Amniotic epithelial cell (primary cell): ENCODE results near the gene TSHZ2.

Experiments
- DNase-seq: peaks from one replicate; pipeline ENCODE4 v3.0.0-alpha.2; 2010; ENCODE audit warnings: low read depth

TSHZ2 gene, protein sequence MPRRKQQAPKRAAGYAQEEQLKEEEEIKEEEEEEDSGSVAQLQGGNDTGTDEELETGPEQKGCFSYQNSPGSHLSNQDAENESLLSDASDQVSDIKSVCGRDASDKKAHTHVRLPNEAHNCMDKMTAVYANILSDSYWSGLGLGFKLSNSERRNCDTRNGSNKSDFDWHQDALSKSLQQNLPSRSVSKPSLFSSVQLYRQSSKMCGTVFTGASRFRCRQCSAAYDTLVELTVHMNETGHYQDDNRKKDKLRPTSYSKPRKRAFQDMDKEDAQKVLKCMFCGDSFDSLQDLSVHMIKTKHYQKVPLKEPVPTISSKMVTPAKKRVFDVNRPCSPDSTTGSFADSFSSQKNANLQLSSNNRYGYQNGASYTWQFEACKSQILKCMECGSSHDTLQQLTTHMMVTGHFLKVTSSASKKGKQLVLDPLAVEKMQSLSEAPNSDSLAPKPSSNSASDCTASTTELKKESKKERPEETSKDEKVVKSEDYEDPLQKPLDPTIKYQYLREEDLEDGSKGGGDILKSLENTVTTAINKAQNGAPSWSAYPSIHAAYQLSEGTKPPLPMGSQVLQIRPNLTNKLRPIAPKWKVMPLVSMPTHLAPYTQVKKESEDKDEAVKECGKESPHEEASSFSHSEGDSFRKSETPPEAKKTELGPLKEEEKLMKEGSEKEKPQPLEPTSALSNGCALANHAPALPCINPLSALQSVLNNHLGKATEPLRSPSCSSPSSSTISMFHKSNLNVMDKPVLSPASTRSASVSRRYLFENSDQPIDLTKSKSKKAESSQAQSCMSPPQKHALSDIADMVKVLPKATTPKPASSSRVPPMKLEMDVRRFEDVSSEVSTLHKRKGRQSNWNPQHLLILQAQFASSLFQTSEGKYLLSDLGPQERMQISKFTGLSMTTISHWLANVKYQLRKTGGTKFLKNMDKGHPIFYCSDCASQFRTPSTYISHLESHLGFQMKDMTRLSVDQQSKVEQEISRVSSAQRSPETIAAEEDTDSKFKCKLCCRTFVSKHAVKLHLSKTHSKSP (N-terminal part only)

DNA sequence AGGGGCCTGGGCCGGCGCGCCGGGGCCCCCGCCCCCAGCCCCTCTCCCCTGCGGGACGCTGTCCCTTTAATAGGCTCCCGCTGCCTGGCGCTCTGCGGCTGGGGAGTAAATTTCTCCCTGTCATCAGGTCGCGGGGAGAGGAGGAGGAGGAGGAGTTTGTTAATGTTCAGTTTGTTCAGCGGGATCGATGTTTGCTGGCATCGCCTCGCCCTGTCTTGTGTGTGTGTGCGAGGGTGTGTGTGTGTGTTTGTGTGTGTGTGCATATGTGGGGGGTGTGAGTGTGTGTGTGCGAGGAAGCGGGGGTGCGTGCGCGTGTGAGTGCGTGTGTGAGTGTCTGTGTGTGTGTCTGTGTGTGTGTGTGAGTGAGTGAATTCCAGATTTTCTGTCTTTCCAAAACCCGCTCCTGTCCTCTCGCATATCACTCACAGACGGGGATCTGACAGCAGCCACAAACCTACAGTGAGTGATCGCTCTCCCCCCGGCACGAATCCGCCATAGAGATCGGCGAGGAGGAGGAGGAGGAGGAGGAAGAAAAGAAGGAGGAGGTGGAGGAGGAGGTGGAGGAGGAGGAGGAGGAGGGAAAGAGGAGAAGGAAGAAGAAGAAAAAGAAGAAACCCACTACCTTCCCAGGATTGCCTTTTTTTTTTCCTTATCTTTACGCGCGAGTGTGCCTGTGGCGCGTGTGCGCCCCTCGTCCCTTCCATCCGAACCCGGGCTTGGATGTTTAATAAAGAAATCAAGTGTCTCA, at the start of gene TSHZ2:
Gene TSHZ2 (plus strand): TSS at position 169 of the 748 bp plus-strand sequence. CDS start 936 bp downstream, outside the sequence.
- DNase-seq: peak; percentile 0

DNA sequence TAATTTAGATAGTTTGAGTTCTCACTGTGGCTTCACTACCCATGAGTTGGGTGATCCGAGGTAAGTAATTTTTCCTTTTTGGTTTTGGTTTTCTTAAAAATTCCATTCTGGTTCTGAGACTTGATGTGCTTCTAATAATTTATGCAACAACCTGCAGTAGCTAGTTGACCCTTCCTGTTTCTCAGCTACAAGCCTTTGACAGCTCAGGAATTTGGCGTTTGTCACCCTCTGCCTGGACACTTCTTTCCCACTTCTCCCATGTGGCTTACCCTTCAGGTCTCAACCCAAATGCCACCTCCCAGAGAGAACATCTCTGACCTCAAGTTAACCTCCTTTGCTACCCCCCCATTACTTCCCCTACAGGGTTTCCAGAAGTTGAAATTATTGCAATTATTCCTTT, 49.7 kb upstream of the TSHZ2 start:
- DNase-seq: no peak

DNA sequence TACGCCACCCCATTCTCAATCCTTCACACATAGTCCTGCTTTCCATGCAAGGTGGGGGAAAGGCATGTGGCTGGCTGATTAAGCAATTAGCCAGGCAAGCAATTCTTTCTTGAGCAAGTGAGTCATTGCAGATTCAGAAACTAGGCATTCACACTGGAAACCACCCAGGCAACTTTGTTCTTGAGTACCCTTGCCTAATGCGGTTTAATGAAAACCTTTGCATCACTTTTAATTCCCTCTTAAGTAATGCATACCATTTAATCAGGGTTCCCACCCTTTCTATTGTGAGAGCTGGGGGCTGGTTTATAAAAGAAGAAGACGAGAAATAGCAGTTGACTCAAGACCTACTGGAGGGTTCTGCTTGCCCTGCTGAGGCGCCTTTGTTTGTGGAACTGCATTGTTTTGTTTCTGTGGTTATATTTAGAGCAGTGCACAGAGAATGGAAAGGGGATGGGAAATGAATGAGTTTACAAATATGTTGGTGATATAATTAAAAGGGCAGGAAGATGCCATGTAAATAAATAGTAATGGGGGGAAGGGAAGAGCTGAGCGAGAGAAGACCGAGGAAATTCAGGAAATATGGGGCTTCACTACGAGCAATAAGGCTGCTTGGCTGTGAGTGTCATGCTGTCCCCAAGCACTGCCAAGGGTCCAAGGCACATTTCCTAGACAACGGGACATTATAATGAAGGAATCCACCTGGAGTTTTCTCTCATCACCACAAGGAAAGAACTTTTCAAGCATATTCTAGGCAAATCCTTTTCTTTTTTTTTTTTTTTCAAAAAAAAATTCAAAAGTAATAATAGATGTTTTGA, 48.8 kb upstream of the TSHZ2 start:
- peak; percentile 21 for DNase-seq

DNA sequence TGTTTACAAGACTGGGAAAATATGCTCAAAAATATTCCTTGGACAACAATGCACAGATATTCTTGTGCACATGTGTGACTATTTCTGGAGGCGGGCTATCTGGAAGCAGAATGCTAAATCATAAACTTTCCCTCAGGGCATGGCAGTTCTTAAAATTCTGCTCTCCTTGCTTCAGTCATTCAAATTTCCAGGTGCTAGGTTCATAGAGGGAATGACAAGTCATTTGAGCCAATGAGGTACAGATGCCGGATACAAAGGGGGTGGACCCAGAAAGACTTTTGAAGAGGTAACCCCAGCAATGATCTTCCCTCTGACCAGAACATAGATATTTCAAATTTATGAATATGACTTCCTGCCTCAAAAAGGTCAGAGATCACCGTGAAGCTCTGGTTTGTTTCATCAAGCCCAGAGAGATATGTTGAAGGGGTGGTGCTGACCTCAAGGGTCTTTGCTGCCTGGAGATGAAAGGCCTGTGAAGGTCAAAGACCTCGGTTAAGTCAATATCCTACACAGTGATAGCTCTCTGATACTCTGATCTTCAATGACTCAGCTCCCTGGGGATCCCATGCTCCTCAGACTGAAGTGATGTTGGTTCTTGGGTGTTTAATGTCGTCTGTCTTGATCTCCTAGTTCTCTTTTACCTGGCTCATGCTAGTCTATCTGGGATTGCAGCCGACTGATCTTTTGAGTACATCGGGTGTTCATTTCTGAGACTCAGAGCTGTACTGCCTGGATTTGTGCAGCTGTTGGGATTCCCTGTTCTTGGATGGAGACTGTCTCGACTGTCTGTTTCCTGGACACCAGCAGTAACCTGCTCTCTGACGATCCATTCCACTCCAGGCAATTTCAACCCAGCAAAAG, 47.5 kb upstream of the TSHZ2 start:
- no peak for DNase-seq

DNA sequence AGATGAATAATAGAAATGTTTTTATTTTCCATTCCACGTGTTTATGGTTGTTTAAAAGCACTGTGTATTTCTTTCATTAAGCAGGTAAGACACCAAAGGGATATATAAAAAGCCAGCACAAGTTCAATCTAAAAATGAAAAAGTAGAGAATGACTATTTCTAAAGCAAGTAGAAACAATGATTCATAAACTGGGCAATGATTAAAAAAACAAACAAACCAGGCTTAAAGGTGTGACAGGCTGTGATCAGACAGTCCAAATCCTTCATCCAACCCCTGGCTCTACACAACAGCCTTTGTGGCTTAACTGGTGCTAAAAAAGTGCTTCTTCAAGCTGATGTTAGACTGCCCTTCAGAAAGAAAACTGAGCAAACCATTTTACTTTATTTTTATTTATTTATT, 45.7 kb upstream of the TSHZ2 start:
- DNase-seq: no peak

DNA sequence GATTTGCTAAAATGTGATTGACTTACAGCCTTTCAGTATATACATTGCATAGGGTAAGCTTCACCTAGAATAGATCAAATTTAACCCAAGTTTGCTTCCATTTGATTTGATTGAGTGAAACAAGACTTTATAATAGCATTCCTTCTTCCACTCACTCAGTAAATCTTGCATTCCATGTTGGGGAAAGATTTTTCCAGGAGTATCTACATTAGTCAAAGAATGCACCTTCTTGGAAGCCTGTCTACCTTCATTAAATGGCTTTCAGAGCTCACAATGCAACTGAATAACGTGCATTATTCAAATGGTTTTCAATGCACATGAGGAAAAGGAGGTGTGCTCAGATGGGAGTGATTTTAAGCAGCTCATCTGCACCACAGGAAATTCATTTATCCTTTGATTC, 38.3 kb upstream of the TSHZ2 start:
- no peak for DNase-seq

DNA sequence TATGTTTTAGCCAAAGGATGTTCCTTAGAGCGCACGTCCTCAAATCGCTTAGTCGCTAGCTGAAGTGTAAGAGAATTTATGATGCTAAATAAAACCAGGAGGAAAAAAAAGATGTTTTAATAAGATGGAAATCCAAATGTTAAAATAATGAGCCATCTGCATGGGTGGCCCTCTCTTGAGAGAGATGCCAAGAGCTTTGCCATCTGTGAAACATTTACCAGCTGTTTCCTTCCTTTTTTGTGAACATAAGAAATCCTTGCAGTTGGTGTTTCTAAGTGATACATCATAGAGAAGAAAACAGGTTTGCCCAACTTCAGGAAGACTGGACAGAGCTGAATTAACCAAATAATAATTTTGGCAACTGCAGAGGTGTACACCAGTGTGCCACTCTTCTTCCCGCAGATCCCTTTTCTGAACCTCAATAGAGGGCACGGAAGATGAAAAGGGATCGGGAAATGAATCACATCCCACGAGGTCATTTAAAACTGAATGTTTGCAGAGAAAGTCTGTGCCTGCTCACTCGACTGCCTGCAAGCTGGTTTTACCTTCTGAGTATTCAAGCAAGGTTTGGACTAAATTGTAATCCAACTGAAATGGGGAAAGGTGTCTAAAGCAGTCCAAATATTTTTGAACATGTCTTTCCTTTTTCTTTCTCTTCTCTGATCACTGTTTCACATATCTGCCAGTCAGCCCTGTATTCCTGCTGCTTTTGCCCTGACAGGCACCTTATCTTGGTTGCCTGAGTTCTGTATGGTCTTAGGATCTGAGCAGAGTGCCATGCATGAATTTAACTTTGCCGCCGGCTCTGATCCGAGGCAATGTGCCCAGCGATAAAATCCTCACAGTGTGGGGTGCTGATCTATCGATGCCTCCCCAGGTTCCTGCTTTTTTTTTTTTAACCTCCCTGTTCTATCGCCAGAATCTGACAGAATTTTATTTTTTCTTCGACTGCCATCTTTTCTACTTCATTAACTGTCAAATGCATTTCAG, 35.5 kb upstream of the TSHZ2 start:
- no peak for DNase-seq

DNA sequence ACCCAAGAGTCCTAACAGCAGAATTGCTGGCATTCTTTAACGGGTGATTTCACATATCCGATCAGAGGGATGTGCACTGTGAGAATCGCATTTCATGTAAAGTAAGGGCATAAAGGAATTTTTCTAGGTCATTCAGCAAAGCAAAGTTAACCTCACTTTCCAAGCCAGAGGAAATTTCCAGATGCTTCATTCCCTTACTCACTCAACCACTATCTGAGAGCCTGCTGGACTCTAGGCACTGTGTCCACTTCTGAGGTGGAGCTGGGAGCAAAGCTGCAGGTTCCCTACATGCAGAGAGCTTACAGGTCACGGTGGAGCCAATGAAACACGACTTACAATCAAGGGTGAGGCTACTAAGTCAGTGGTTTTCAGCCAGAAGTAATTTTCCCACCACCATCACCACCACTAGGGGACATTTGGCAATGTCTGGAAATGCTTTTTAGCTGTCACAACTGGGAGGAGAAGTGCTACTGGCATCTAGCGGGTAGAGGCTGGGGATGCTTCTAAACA, 34.5 kb upstream of the TSHZ2 start:
- DNase-seq: no peak

DNA sequence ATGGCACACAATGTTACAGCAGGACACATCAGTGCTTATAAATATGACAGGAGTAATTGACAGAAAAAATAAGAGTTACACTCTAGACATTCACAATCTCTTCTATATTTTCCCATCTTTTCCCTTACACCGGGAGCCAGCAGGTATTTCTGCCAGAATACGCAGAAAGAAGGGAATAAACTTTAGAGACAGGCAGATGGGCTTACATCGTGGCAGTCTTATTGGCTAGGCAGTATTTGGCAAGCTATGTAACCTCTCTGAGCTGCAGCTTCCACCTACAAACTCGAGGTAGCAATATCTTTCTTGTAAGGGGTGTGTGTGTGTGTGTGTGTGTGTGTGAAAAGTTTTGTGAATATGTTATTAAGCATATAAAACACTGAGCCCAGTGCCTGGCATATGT, 33.0 kb upstream of the TSHZ2 start:
- no peak for DNase-seq

DNA sequence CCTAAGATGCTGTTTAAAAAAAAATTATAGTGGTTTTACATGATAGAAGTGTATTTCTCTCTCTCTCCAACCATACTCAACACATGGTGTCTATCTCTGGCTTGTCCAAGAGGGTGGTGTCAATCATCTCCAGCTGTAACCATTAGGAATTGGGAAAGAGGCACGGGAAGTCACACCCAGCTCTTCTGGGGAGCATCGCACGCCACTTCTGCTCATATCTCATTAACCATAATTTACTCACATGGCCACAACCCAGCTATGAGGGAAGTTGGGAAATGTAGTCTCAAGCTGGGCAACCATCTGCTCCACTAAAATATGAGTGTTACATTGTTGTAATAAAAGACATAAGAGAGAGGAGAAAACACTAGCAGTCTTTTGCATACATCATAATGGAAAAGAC, 30.4 kb upstream of the TSHZ2 start:
- no peak for DNase-seq

DNA sequence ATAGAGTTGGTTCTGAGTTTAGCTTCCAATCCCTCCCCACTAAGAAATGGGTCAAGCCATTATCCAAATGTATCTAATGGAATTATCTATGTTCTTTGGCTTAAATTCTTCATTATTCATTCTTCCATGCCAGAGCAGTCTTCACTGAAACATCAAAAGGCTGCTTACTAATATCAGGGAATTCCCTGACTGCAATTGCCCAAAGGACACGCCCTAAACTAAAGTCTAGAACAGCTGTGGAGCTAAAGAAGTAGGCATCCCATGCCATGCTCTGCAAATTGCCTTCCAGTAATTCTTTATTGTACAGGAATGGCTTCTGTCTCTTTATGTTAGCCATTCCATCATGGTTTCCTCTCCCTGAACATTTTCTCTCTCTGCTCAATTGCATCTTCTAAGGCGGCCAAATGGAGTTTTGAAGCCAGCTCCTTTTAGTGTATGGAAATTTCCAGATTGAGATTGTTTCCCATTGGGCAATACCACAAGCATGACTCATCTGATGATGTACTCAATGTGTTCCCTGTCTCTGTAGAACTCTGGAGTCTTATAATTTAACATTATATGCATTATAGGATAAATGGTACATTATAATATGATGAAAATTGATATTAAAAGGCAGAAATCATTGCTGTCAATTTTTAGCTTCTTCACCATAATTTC, 28.8 kb upstream of the TSHZ2 start:
- no peak for DNase-seq

DNA sequence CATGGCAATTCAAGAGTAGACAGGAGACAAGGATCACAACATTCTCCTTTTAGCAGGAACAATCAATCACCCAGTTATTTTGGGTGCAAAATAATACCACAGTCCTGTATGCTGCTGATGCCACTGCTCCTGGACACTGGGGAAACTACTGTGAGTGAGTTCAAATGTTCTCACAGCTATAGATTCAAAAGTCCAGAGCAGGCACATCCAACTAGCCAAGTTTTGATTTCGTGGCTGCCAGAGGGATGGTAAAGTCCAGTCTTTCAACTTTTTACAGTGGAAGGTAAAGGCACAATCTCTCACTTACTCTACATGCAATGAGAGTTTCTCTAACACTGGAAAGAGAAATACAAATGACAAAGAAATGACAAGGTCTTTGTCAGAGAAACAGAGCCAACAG, 26.9 kb upstream of the TSHZ2 start:
- DNase-seq: no peak

DNA sequence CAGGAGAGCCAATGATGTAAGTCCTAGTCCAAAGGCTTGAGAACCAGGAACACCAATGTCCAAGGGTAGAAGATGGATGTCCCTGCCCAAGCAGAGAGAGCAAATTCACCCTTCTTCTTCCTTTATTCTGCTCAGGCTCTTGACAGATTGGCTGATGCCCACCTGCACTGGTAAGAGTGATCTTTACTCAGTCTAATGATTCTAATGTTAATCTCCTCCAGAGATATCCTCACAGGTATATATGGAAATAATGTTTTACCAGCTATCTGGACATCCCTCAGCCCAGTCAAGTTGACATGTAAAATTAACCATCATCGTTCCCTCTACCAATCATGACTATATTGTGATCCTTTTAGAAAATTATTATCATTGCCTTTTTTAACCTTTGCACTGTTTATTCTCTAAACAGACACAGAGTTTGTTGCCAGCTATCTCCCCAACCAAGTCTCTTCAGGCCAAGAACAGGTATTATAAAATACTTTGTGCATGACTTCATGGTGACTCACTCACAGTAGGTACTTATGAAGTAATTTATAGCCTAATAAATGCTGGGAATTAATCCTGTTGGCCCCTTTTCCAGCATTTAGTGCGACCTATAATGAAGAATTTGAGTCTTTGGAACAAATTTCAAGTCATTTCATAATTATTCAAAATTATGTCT, 26.2 kb upstream of the TSHZ2 start:
- DNase-seq: no peak

DNA sequence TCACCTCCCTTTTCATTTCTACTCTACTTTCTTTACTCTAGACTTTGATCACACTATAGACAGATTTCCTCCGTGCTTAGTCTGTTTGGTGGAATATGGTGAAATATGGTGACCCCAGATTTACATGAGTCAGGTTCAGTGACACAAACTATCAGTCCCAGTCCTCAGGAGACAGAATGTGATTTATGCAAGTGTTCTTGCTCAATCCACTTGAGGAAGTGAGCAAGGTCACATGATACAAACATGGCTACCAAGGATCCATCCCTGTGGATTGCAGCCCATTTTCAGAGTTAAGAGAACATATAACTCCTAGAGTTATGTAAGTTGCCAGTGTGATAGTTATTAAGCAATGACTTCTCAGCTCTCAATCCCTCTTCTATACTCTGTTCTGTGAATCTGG, 23.7 kb upstream of the TSHZ2 start:
- no peak for DNase-seq

DNA sequence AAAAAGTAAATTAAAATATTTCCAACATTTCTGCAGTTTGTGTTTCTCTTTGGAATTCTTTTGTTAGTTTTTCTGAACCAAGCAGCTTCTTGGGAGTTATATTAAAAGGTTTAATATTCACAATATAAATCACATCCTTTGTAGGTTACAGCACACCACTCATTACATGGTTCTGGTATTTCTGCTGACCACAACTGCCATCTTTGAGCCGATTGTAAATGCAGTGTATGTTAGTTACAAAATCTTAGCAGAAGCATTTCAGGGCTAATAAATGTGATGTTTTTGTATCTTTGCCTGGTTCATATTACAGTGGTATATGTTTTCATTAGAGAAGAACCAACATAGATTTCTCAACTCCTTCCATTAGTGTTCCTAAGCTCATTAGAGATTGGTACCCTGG, 19.1 kb upstream of the TSHZ2 start:
- no peak for DNase-seq

DNA sequence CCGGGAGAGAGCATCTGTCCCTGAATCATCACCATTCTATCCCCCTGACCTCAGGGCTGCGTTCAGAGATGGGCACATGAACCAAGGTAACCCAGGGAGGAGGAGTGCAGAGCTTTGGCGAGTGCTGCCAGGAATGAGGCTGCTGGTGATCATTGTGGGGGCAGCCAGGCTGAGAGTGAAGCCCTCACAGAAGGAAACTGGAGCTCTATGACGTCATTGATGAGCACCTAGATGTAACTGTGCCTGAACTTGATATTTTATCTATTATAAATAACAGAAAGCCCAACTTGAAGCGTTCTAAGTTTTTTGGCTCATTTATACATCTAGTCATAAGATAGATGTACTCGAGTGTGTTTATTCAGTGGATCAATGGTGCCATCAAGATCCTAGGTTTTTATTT, 17.3 kb upstream of the TSHZ2 start:
- no peak for DNase-seq

DNA sequence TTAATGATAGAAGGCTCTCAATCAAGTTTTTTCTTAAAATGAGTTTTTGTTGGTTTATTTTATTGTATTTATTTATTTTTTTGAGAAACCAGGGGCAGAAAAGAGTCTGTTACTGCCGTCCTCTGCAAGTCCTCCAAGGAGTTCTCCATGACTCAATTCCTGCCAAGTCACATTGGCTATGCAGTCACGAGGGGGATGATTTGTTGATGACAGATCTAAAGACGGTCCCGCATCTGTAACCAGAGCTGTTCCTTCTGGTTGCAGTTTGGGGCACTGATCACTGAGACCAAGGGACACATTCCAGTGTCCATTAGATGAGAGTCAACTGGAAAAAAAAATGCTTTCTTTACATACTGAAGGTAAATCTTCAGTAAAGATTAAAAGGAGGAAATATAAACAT, 13.9 kb upstream of the TSHZ2 start:
- DNase-seq: no peak

DNA sequence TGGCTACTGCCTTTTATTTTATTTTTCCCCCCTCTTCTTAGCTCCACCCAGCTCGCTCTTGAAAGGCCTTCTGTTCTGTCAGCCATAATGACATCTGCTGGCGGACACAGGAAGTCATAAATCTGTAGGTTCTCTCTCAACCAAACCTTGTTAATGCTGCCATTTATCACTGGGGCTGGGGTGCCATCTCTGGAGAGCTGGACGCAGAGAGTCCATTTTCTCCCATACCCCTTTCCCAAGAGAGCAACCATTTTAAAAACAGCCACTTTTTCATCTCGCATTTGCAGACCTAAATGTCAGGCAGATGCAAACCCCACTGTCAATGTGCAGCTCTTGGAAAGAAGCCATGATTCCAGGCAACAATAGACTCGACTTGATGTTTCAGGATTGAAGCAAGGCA, 13.0 kb upstream of the TSHZ2 start:
- DNase-seq: no peak
